ENCODE data around the gene MTHFD2L. TPM values are rescaled to one million over a fixed set of nuclear protein-coding genes. Genes with fewer than 3 reads are reported as not detected.

MTHFD2L gene
- total and polyA plus RNA-seq, 5 experiments from 2014 or later = 5.2 to 14.8 (median 7.8) TPM

GRCh38 chr4:74323663-74324062 is 165.7 kb downstream of the MTHFD2L start:
- POLR2A ChIA-PET = no interaction called here
- H3K4me3 Mint-ChIP-seq = no peak overlapping the region
- DNase-seq (no peak), ATAC-seq (no peak)
- no peaks in the 10 kb centered on the region for H3K4me1 Mint-ChIP-seq
- peaks cover 5 to 45% (median 12%) of the 10 kb centered on the region in 5 donors for H3K27me3 Mint-ChIP-seq
- H3K27ac Mint-ChIP-seq = peak overlapping the region in 1 of 10 donors; percentile 34
- H3K9me3 Mint-ChIP-seq = no peaks in the 10 kb centered on the region
- peaks cover 0 to under 1% (median 0%) of the 10 kb centered on the region in 3 donors for H3K36me3 Mint-ChIP-seq

- peaks cover 11 to 51% (median 16%) of the 10 kb centered on the region in 5 donors for H3K27me3 Mint-ChIP-seq
- POLR2A ChIA-PET = no interaction called here
- no peak overlapping the region for H3K27ac Mint-ChIP-seq
- peaks cover 0 to 7% (median 0%) of the 10 kb centered on the region in 3 donors for H3K36me3 Mint-ChIP-seq
- peaks cover 0 to 4% (median 0%) of the 10 kb centered on the region in 9 donors for H3K9me3 Mint-ChIP-seq
- H3K4me1 Mint-ChIP-seq = no peaks in the 10 kb centered on the region
- ATAC-seq = no peak
- H3K4me3 Mint-ChIP-seq = no peak overlapping the region
- no peak for DNase-seq
Observed at GRCh38 chr4:74324262-74324661, 166.3 kb downstream of the MTHFD2L start.

- Mint-ChIP-seq H3K4me3 (no peak overlapping the region), H3K27ac (no peak overlapping the region), H3K4me1 (no peaks in the 10 kb centered on the region), H3K9me3 (peaks cover 0 to 4% (median 0%) of the 10 kb centered on the region in 9 donors), H3K36me3 (peaks cover 0 to 7% (median 0%) of the 10 kb centered on the region in 3 donors), H3K27me3 (peaks cover 8 to 53% (median 14%) of the 10 kb centered on the region in 5 donors)
- POLR2A ChIA-PET = no interaction called here
- DNase-seq (no peak), ATAC-seq (no peak)
Observed at GRCh38 chr4:74325886-74326285, 168.0 kb downstream of the MTHFD2L start.

GRCh38 chr4:74327762-74328161 is 169.8 kb downstream of the MTHFD2L start:
- DNase-seq (no peak), ATAC-seq (no peak)
- Mint-ChIP-seq H3K27ac (no peak overlapping the region), H3K36me3 (peaks cover 0 to 7% (median 0%) of the 10 kb centered on the region in 3 donors), H3K27me3 (peaks cover 6 to 46% (median 13%) of the 10 kb centered on the region in 5 donors), H3K9me3 (peaks cover 0 to 4% (median 0%) of the 10 kb centered on the region in 9 donors), H3K4me1 (no peaks in the 10 kb centered on the region), H3K4me3 (no peak overlapping the region)
- POLR2A ChIA-PET = no interaction called here

- Mint-ChIP-seq H3K4me1 (no peaks in the 10 kb centered on the region), H3K4me3 (no peak overlapping the region), H3K9me3 (peaks cover 0 to 4% (median 0%) of the 10 kb centered on the region in 9 donors), H3K27ac (no peak overlapping the region), H3K36me3 (peaks cover 0 to 7% (median 0%) of the 10 kb centered on the region in 3 donors), H3K27me3 (peaks cover 6 to 39% (median 12%) of the 10 kb centered on the region in 5 donors)
- ATAC-seq (no peak), DNase-seq (no peak)
- POLR2A ChIA-PET = no interaction called here
Observed at GRCh38 chr4:74328501-74328900, 170.6 kb downstream of the MTHFD2L start.

GRCh38 chr4:74329307-74329706 is 171.4 kb downstream of the MTHFD2L start:
- Mint-ChIP-seq H3K4me3 (no peak overlapping the region), H3K4me1 (no peaks in the 10 kb centered on the region), H3K36me3 (peaks cover 0 to 7% (median 0%) of the 10 kb centered on the region in 3 donors), H3K27ac (no peak overlapping the region), H3K27me3 (peaks cover 2 to 31% (median 9%) of the 10 kb centered on the region in 5 donors), H3K9me3 (peaks cover 0 to 4% (median 0%) of the 10 kb centered on the region in 9 donors)
- POLR2A ChIA-PET = no interaction called here
- ATAC-seq (no peak), DNase-seq (no peak)

- Mint-ChIP-seq H3K9me3 (peaks cover 0 to 4% (median 0%) of the 10 kb centered on the region in 9 donors), H3K27ac (no peak overlapping the region), H3K27me3 (peaks cover 2 to 28% (median 11%) of the 10 kb centered on the region in 5 donors), H3K4me1 (no peaks in the 10 kb centered on the region), H3K4me3 (no peak overlapping the region), H3K36me3 (peaks cover 0 to 7% (median 0%) of the 10 kb centered on the region in 3 donors)
- DNase-seq (no peak), ATAC-seq (no peak)
- POLR2A ChIA-PET = no interaction called here
Observed at GRCh38 chr4:74330295-74330750, 172.4 kb downstream of the MTHFD2L start.

GRCh38 chr4:74331252-74331651 is 173.3 kb downstream of the MTHFD2L start:
- H3K27ac Mint-ChIP-seq = no peak overlapping the region
- peaks cover 0 to 1% (median 0%) of the 10 kb centered on the region in 4 donors for H3K4me1 Mint-ChIP-seq
- no peak for DNase-seq
- no peak for ATAC-seq
- no peak overlapping the region for H3K4me3 Mint-ChIP-seq
- H3K36me3 Mint-ChIP-seq = peaks cover 0 to 7% (median 0%) of the 10 kb centered on the region in 3 donors
- H3K27me3 Mint-ChIP-seq = peaks cover 2 to 28% (median 11%) of the 10 kb centered on the region in 5 donors
- H3K9me3 Mint-ChIP-seq = peaks cover 0 to 4% (median 0%) of the 10 kb centered on the region in 9 donors
- POLR2A ChIA-PET = no interaction called here

- Mint-ChIP-seq H3K4me1 (peaks cover 0 to 1% (median 0%) of the 10 kb centered on the region in 4 donors), H3K27me3 (peaks cover 2 to 25% (median 9%) of the 10 kb centered on the region in 5 donors), H3K9me3 (peaks cover 0 to 4% (median 0%) of the 10 kb centered on the region in 9 donors), H3K4me3 (no peak overlapping the region), H3K36me3 (peaks cover 0 to 7% (median 0%) of the 10 kb centered on the region in 3 donors), H3K27ac (no peak overlapping the region)
- POLR2A ChIA-PET = no interaction called here
- DNase-seq = no peak
- ATAC-seq = no peak
Observed at GRCh38 chr4:74331944-74332343, 174.0 kb downstream of the MTHFD2L start.

- DNase-seq (no peak), ATAC-seq (no peak)
- Mint-ChIP-seq H3K4me1 (peaks cover 0 to 1% (median 0%) of the 10 kb centered on the region in 4 donors), H3K9me3 (no peaks in the 10 kb centered on the region), H3K27ac (no peak overlapping the region), H3K36me3 (no peaks in the 10 kb centered on the region), H3K27me3 (peaks cover 0 to 7% (median 2%) of the 10 kb centered on the region in 5 donors), H3K4me3 (no peak overlapping the region)
- POLR2A ChIA-PET = no interaction called here
Observed at GRCh38 chr4:74334636-74335035, 176.7 kb downstream of the MTHFD2L start.

GRCh38 chr4:74335341-74336021 is 177.6 kb downstream of the MTHFD2L start:
- no peak overlapping the region for H3K27ac Mint-ChIP-seq
- ATAC-seq = no peak
- POLR2A ChIA-PET = no interaction called here
- H3K4me3 Mint-ChIP-seq = no peak overlapping the region
- no peak for DNase-seq
- peaks cover 0 to 6% (median 4%) of the 10 kb centered on the region in 9 donors for H3K9me3 Mint-ChIP-seq
- H3K4me1 Mint-ChIP-seq = peaks cover 0 to 1% (median 0%) of the 10 kb centered on the region in 4 donors
- H3K36me3 Mint-ChIP-seq = peaks cover 0 to 6% (median 0%) of the 10 kb centered on the region in 3 donors
- H3K27me3 Mint-ChIP-seq = peaks cover 0 to 7% (median 2%) of the 10 kb centered on the region in 5 donors

- Mint-ChIP-seq H3K4me3 (no peak overlapping the region), H3K9me3 (peaks cover 0 to 36% (median 12%) of the 10 kb centered on the region in 9 donors), H3K4me1 (peaks cover 0 to 1% (median 0%) of the 10 kb centered on the region in 4 donors), H3K36me3 (peaks cover 0 to 8% (median 6%) of the 10 kb centered on the region in 3 donors), H3K27me3 (peaks cover 2 to 16% (median 7%) of the 10 kb centered on the region in 5 donors), H3K27ac (no peak overlapping the region)
- ATAC-seq (no peak), DNase-seq (no peak)
- POLR2A ChIA-PET = no interaction called here
Observed at GRCh38 chr4:74338792-74339333, 180.9 kb downstream of the MTHFD2L start.

- peaks cover 0 to 1% (median 0%) of the 10 kb centered on the region in 4 donors for H3K4me1 Mint-ChIP-seq
Observed at GRCh38 chr4:74339501-74339900, 181.6 kb downstream of the MTHFD2L start.

More at GRCh38 chr4:74339501-74339900, 181.6 kb downstream of the MTHFD2L start:
- Mint-ChIP-seq H3K27me3 (peaks cover 0 to 16% (median 5%) of the 10 kb centered on the region in 5 donors), H3K27ac (no peak overlapping the region), H3K9me3 (peaks cover 0 to 43% (median 15%) of the 10 kb centered on the region in 9 donors), H3K4me3 (no peak overlapping the region), H3K36me3 (peaks cover 0 to 10% (median 8%) of the 10 kb centered on the region in 3 donors)
- DNase-seq (no peak), ATAC-seq (no peak)
- POLR2A ChIA-PET = no interaction called here
